ENCODE results near the gene KIF5C.

DNA sequence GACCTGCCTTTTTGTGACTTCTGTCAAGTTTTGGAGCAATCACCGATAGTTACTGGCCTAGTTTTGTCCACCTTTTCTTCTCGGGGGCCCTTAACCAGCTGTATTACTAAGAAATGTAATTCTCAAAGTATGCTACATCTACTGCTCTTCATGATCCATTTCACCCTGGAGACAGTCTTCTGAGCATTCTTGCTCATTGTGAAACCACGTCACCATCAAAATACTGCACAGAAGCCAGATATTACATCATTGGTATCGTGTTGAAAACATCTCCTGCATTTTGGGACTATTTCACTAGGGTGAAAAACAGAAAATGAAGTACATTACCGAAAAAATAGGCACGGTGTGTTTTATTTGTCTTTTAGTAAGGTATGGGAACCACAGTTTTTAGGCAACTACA lies 175.2 kb downstream of the KIF5C start:
- TF ChIP-seq, protein P1, sequence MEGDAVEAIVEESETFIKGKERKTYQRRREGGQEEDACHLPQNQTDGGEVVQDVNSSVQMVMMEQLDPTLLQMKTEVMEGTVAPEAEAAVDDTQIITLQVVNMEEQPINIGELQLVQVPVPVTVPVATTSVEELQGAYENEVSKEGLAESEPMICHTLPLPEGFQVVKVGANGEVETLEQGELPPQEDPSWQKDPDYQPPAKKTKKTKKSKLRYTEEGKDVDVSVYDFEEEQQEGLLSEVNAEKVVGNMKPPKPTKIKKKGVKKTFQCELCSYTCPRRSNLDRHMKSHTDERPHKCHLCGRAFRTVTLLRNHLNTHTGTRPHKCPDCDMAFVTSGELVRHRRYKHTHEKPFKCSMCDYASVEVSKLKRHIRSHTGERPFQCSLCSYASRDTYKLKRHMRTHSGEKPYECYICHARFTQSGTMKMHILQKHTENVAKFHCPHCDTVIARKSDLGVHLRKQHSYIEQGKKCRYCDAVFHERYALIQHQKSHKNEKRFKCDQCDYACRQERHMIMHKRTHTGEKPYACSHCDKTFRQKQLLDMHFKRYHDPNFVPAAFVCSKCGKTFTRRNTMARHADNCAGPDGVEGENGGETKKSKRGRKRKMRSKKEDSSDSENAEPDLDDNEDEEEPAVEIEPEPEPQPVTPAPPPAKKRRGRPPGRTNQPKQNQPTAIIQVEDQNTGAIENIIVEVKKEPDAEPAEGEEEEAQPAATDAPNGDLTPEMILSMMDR (IDR thresholded peaks at IDR 0.05): no peak
- no peak for TF ChIP-seq EP300 (IDR thresholded peaks at IDR 0.05)
- TF ChIP-seq POLR2AphosphoS5 (IDR thresholded peaks at IDR 0.05): no peak
- TF ChIP-seq POLR2A (IDR thresholded peaks at IDR 0.05): no peak
